GM12878 (cell line): ENCODE results near the gene PEAR1. TPM values are rescaled to one million over a fixed set of nuclear protein-coding genes. Genes with fewer than 3 reads are reported as not detected.

Experiments used
- ATAC-seq: fragments of 200-7000 bp; cut with Tn5 transposase; 3 replicates; pipeline ENCODE4 v1.9.1; 2020; ENCODE audit warnings: mild to moderate bottlenecking, moderate library complexity
- BruUV-seq: library from RNA; stranded (reverse); fragments of 400-500 nt; replicated peaks from 2 replicates; lab custom pipeline; 2021; lab: Mats Ljungman, UMichigan
- CTCF ChIA-PET: fragments of 300-600 bp; sonication (Branson Sonifier 250); formaldehyde crosslinking; extraction: SDS; loops from one replicate; lab custom pipeline; 2021; ENCODE audit warnings: inconsistent platforms; lab: Yijun Ruan, JAX
- POLR2A ChIA-PET: fragments of 350-600 bp; formaldehyde crosslinking; extraction: SDS; loops from one replicate; lab custom pipeline; 2021; ENCODE audit warnings: inconsistent platforms; lab: Charles Lee
- RAD21 ChIA-PET: fragments of 300-600 bp; sonication (Branson Sonifier 250); formaldehyde crosslinking; loops from one replicate; lab custom pipeline; 2023; ENCODE audit warnings: antibody characterized with exemption; ENCODE audit not compliant: unreplicated experiment; lab: Charles Lee
- SMC1A ChIA-PET: fragments of 300-600 bp; sonication (Branson Sonifier 250); formaldehyde crosslinking; loops from one replicate; lab custom pipeline; 2023; ENCODE audit not compliant: unreplicated experiment, uncharacterized antibody; lab: Charles Lee
- DNase-seq: peaks from one replicate; pipeline ENCODE4 v3.0.0-alpha.2; 2011; ENCODE audit warnings: low read depth, low spot score
- FAIRE-seq: peaks from 3 replicates; lab custom pipeline; 2011; peaks lifted over from hg19 to GRCh38; lab: Jason Lieb, UNC
- H2AFZ ChIP-seq: 2 replicates; pipeline ENCODE4 v1.6.0; 2011; ENCODE audit warnings: low read depth, low read length, control low read depth; ENCODE audit not compliant: control insufficient read depth
- H3K27ac ChIP-seq: 2 replicates; pipeline ENCODE4 v1.5.1; 2011; ENCODE audit warnings: control low read depth; ENCODE audit not compliant: control insufficient read depth, insufficient read depth
- H3K27me3 ChIP-seq, 2 experiments: replicated peaks in 1 of 2; 2 replicates each; pipeline versions ENCODE4 v1.6.0 to v1.6.1; 2011; ENCODE audit warnings: low read length in 1 of 2; ENCODE audit not compliant: control insufficient read depth in 2 of 2, insufficient read depth in 2 of 2
- H3K36me3 ChIP-seq, 2 experiments: 2 replicates each; pipeline ENCODE4 v1.5.1; 2011; ENCODE audit warnings: low read length in 1 of 2; ENCODE audit not compliant: control insufficient read depth in 2 of 2, insufficient read depth in 2 of 2
- H3K4me1 ChIP-seq: 2 replicates; pipeline ENCODE4 v1.6.1; 2011; ENCODE audit warnings: mild to moderate bottlenecking, low read length, moderate library complexity, mixed read lengths; ENCODE audit not compliant: control insufficient read depth, insufficient read depth
- H3K4me2 ChIP-seq: 2 replicates; pipeline ENCODE4 v1.6.0; 2011; ENCODE audit warnings: control low read depth; ENCODE audit not compliant: control insufficient read depth, insufficient read depth
- H3K4me3 ChIP-seq: fragments of 200-600 bp; sonication (generic); 2 replicates; pipeline ENCODE4 v1.5.1; 2016
- H3K79me2 ChIP-seq: 2 replicates; pipeline ENCODE4 v1.6.0; 2011; ENCODE audit warnings: low read length; ENCODE audit not compliant: control insufficient read depth, insufficient read depth
- H3K9ac ChIP-seq: 2 replicates; pipeline ENCODE4 v1.8.0; 2011; ENCODE audit warnings: low read length, control low read depth, mixed read lengths; ENCODE audit not compliant: control insufficient read depth, insufficient read depth
- H3K9me3 ChIP-seq: replicated peaks from 3 replicates; pipeline ENCODE4 v1.5.1; 2011; ENCODE audit warnings: mild to moderate bottlenecking, low read length; ENCODE audit not compliant: control insufficient read depth, insufficient read depth
- H4K20me1 ChIP-seq: 2 replicates; pipeline ENCODE4 v1.6.0; 2011; ENCODE audit not compliant: control insufficient read depth, insufficient read depth
- ATF3 ChIP-seq: IDR thresholded peaks from 2 replicates; pipeline ENCODE4 v1.6.1; 2011; ENCODE audit warnings: low read depth, mild to moderate bottlenecking, low read length, moderate library complexity, borderline replicate concordance; ENCODE audit errors: extremely low read depth
- FOXM1 ChIP-seq: IDR thresholded peaks from 2 replicates; pipeline ENCODE4 v1.6.1; 2012; ENCODE audit warnings: low read depth, mild to moderate bottlenecking, inconsistent platforms, low read length, moderate library complexity
- MLLT1 ChIP-seq: fragments of 450-650 bp; IDR thresholded peaks from 2 replicates; pipeline ENCODE4 v1.6.1; 2016; ENCODE audit warnings: mild to moderate bottlenecking
- NFYA ChIP-seq: IDR thresholded peaks from 2 replicates; pipeline ENCODE4 v1.6.1; 2011; ENCODE audit warnings: low read depth, mild to moderate bottlenecking, low read length, improper control_type of control experiment, borderline replicate concordance
- NR2F1 ChIP-seq: fragments of 450-650 bp; conservative IDR thresholded peaks from 2 replicates; pipeline ENCODE4 v1.6.1; 2017; ENCODE audit warnings: mild to moderate bottlenecking
- RELA ChIP-seq: fragments of 450-650 bp; IDR thresholded peaks from 2 replicates; pipeline ENCODE4 v1.8.0; 2014; ENCODE audit warnings: borderline replicate concordance; ENCODE audit not compliant: partially characterized antibody
- SUPT20H ChIP-seq: IDR thresholded peaks from 2 replicates; pipeline ENCODE4 v1.6.1; 2011; ENCODE audit warnings: low read depth, mild to moderate bottlenecking, low read length, moderate library complexity, borderline replicate concordance; ENCODE audit not compliant: control insufficient read depth
- TCF3 ChIP-seq: IDR thresholded peaks from 2 replicates; pipeline ENCODE4 v1.6.1; 2012; ENCODE audit warnings: low read depth, mild to moderate bottlenecking, low read length, borderline replicate concordance; ENCODE audit not compliant: insufficient read depth
- ZBED1 ChIP-seq: IDR thresholded peaks from 2 replicates; pipeline ENCODE4 v1.6.1; 2016; ENCODE audit warnings: borderline replicate concordance
- ZNF687 ChIP-seq: fragments of 450-650 bp; IDR thresholded peaks from 2 replicates; pipeline ENCODE4 v1.6.1; 2017; ENCODE audit warnings: mild to moderate bottlenecking, moderate library complexity
- WGBS: methylation state at CpG from one replicate; pipeline ENCODE4 v1.1.6; 2016; ENCODE audit warnings: low lambda C conversion rate; ENCODE audit not compliant: insufficient replicate concordance, insufficient coverage; ENCODE audit errors: missing lambda C conversion rate; 5-methylcytosine and 5-hydroxymethylcytosine counted together
- in situ Hi-C: fragments of 300-500 bp; cut with MboI; formaldehyde crosslinking; loops from 9 replicates; pipeline ENCODE4 v1.14.3; 2018; ENCODE audit warnings: mixed read lengths
- intact Hi-C: fragments of 100-400 bp; cut with micrococcal nuclease; formaldehyde crosslinking; loops from one replicate; pipeline ENCODE4 v1.14.2; 2022; ENCODE audit not compliant: unreplicated experiment
- polyA plus RNA-seq, 11 experiments: library from polyadenylated mRNA; depleted of rRNA in 4 of 11; unstranded in 6 of 11; stranded (reverse) in 5 of 11; fragments of >200 nt; fragmentation: Nextera tagmentation in 4 of 11; fragmentation: Illumina TruSeq in 1 of 11; extraction: Ambion mirVana in 4 of 11; extraction: Trizol in 1 of 11; gene quantifications; 1 replicate in 1 of 11; 2 replicates in 10 of 11; pipeline versions ENCODE4 v1.2.1 to v1.2.3, GENCODE V29; 2011 to 2016; ENCODE audit warnings: inconsistent platforms in 2 of 11, missing spikeins in 2 of 11, low read depth in 1 of 11
- total RNA-seq, 4 experiments: library from RNA; depleted of rRNA in 3 of 4; stranded (reverse); fragments of >200 nt in 3 of 4; fragmentation: Illumina TruSeq in 1 of 4; extraction: Trizol in 1 of 4; gene quantifications; 2 replicates each; pipeline versions ENCODE4 v1.2.1 to v1.2.3, GENCODE V29; 2013 to 2021

Gene PEAR1
- total and polyA plus RNA-seq, 10 of the 15 experiments (the other 5 are each of a cell fraction or from before 2014, with no cell fraction given) = not detected

- no peak overlapping the region for H2AFZ ChIP-seq
- H3K79me2 ChIP-seq = no peaks in the 10 kb centered on the region
- 44% methylated on average over 10 of the region's 10 CpGs for WGBS
- H3K4me1 ChIP-seq = no peaks in the 10 kb centered on the region
- in situ Hi-C loops (no loop called here), intact Hi-C loops (no loop called here)
- H3K36me3 ChIP-seq = no peaks in the 10 kb centered on the region
- ChIA-PET RAD21 (interaction anchor here (5.6 kb wide), 1 partner anchor 165 kb away, joined by 33 read pairs; no protein-coding TSS in a partner anchor), POLR2A (no interaction called here), SMC1A (interaction anchor here (3.6 kb wide), 1 partner anchor 165 kb away, joined by 19 read pairs; no protein-coding TSS in a partner anchor), CTCF (interaction anchor here (0.7 to 4.7 kb wide), 5 partner anchors 10 to 245 kb away, joined by 3 to 47 read pairs (median 3); no protein-coding TSS in a partner anchor)
- H3K27me3 ChIP-seq = peaks cover 0 to 2% of the 10 kb centered on the region in 2 experiments; a peak in 3 of 4 replicates
- no peaks in the 10 kb centered on the region for H4K20me1 ChIP-seq
- H3K4me3 ChIP-seq = no peak overlapping the region
- H3K9me3 ChIP-seq = no peaks in the 10 kb centered on the region
- BruUV-seq = no TSS peak
- TF ChIP-seq FOXM1 = no peak
- TF ChIP-seq ZBED1 = no peak
- no peak for TF ChIP-seq ATF3
- no peak for TF ChIP-seq RELA
- H3K27ac ChIP-seq = no peak overlapping the region
- DNase-seq = no peak
- no peak for ATAC-seq
- H3K9ac ChIP-seq = no peak overlapping the region
- FAIRE-seq = no peak
- no peak overlapping the region for H3K4me2 ChIP-seq
Measured at GRCh38 chr1:156908955-156909354, 15.4 kb downstream of the PEAR1 start.

GRCh38 chr1:156909671-156910070 lies 16.2 kb downstream of the PEAR1 start:
- Histone ChIP-seq H3K9ac (no peak overlapping the region), H3K9me3 (no peaks in the 10 kb centered on the region), H3K4me1 (no peaks in the 10 kb centered on the region), H2AFZ (no peak overlapping the region), H3K4me3 (no peak overlapping the region), H3K27me3 (peaks cover under 1 to 2% of the 10 kb centered on the region in 2 experiments; a peak in 3 of 4 replicates), H3K36me3 (no peaks in the 10 kb centered on the region), H3K4me2 (no peak overlapping the region), H3K27ac (no peak overlapping the region), H3K79me2 (no peaks in the 10 kb centered on the region), H4K20me1 (no peaks in the 10 kb centered on the region)
- ChIA-PET SMC1A (interaction anchor here (3.6 kb wide), 1 partner anchor 164 kb away, joined by 19 read pairs; no protein-coding TSS in a partner anchor), RAD21 (interaction anchor here (0.6 to 5.6 kb wide), 2 partner anchors 18 to 164 kb away, joined by 3 to 33 read pairs; no protein-coding TSS in a partner anchor), CTCF (interaction anchor here (0.7 to 4.7 kb wide), 6 partner anchors 11 to 245 kb away, joined by 3 to 47 read pairs (median 3); no protein-coding TSS in a partner anchor), POLR2A (interaction anchor here (0.6 kb wide), 1 partner anchor 165 kb away, joined by 4 read pairs; no protein-coding TSS in a partner anchor)
- intact Hi-C loops = loop anchor here (5.0 to 10.0 kb wide), 3 partner anchors 48 to 245 kb away; no protein-coding TSS in a partner anchor
- in situ Hi-C loops = no loop called here
- DNase-seq (no peak), ATAC-seq (no peak), FAIRE-seq (no peak)
- WGBS = 38% methylated on average over 5 of the region's 5 CpGs
- no TSS peak for BruUV-seq
- TF ChIP-seq TCF3 (no peak), NFYA (no peak), NR2F1 (no peak), MLLT1 (no peak), ZNF687 (no peak), SUPT20H (no peak)
